Thymus (tissue), 11 donors: Measurements from ENCODE around the gene DNM1. TPM values are rescaled to one million over a fixed set of nuclear protein-coding genes. Genes with fewer than 3 reads are reported as not detected.

Experiments
- DNase-seq, 9 donors: peaks; one replicate each; pipeline ENCODE4 v3.0.0-alpha.2; 2013; ENCODE audit warnings: low spot score in 9 of 9, low read depth in 6 of 9, missing footprints in 1 of 9
- H3K27ac ChIP-seq, 2 donors: one replicate each; pipeline ENCODE4 v1.5.1; 2013; ENCODE audit warnings: control low read depth in 1 of 2, low read depth in 1 of 2, low read length in 1 of 2, mild to moderate bottlenecking in 1 of 2, moderate library complexity in 1 of 2
- H3K27me3 ChIP-seq, 2 donors: one replicate each; pipeline ENCODE4 v1.5.1; 2013; ENCODE audit warnings: low read length in 1 of 2; ENCODE audit not compliant: control insufficient read depth in 2 of 2, insufficient read depth in 1 of 2
- H3K36me3 ChIP-seq, 2 donors: one replicate each; pipeline ENCODE4 v1.5.1; 2013; ENCODE audit warnings: low read length in 1 of 2, mild to moderate bottlenecking in 1 of 2, moderate library complexity in 1 of 2; ENCODE audit not compliant: control insufficient read depth in 2 of 2, insufficient read depth in 2 of 2
- H3K4me1 ChIP-seq, 2 donors: one replicate each; pipeline ENCODE4 v1.5.1; 2013; ENCODE audit warnings: low read length in 2 of 2; ENCODE audit not compliant: control insufficient read depth in 2 of 2, insufficient read depth in 2 of 2
- H3K4me3 ChIP-seq, 2 donors: one replicate each; pipeline ENCODE4 v1.5.1; 2013; ENCODE audit warnings: low read length in 2 of 2, control low read depth in 1 of 2, mild to moderate bottlenecking in 1 of 2
- H3K9me3 ChIP-seq, 2 donors: one replicate each; pipeline ENCODE4 v1.5.1; 2013; ENCODE audit warnings: low read length in 1 of 2, mild to moderate bottlenecking in 1 of 2; ENCODE audit not compliant: control insufficient read depth in 2 of 2, insufficient read depth in 1 of 2
- WGBS: extraction: QIAGEN DNeasy Blood & Tissue Kit; methylation state at CpG from one replicate; pipeline ENCODE4 v1.1.7; 2013; 5-methylcytosine and 5-hydroxymethylcytosine counted together
- polyA plus RNA-seq: library from polyadenylated mRNA; stranded (reverse); fragments of 200-250 nt; gene quantifications from one replicate; pipeline ENCODE4 v1.2.3, GENCODE V29; 2013
- total RNA-seq: library from RNA; stranded (reverse); fragments of 120-200 nt; gene quantifications from one replicate; pipeline ENCODE4 v1.2.4, GENCODE V29; 2013
- donor health status: healthy.

DNM1 gene
- total and polyA plus RNA-seq, 2 donors, result 0.94 to 4.5 TPM

DNA sequence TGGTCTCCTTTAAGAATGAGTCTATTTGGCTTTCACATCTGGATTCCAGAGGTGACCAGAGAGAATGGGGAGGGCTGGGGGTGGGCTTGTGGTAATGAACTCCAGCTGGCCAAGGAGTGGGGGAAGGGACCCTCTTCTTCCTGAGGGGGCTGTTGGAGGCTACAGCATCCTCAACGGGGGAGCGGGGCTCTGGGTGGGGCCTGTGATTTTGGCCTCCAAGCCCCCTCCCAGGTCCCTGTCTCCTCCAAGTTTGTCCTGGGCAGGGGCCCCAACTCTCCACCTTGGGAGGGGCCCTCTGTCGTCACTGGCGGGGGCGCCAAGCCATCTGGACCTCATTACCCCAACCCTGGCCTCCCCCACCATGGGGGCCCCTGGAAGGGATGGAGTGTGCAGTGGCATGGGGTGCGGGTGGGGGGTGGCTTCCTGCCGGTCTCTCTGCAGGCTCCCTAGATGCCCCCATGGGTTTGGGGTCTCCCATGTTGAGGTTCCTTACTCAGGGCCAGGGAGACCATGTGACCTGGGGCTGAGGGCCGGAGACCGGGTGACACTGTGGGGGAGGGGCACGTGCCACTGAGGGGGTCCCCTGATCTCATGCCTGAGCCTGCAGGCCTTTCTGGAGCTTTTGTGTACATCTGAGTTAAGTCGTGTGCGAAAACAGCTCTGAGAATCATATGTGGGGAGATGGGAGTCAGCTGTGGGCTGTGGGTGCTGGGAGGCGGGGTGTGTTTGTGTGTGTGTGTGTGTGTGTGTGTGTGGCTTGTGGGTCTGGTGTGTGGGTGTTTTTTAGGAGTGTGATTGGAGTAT lies 40.2 kb downstream of the DNM1 start:
- no peaks in the 10 kb centered on the region for H3K36me3 ChIP-seq
- H3K9me3 ChIP-seq, result no peaks in the 10 kb centered on the region
- H3K27me3 ChIP-seq, result peaks cover 2 to 4% of the 10 kb centered on the region in 2 donors
- no peak overlapping the region for H3K4me3 ChIP-seq
- H3K4me1 ChIP-seq, result peaks cover 3 to 37% of the 10 kb centered on the region in 2 donors
- H3K27ac ChIP-seq, result peak overlapping the region in 1 of 2 donors; percentile 55
- peak in 2 of 9 donors; percentile 33 to 57 for DNase-seq
- 51% methylated on average over 13 of the region's 13 CpGs for WGBS

DNA sequence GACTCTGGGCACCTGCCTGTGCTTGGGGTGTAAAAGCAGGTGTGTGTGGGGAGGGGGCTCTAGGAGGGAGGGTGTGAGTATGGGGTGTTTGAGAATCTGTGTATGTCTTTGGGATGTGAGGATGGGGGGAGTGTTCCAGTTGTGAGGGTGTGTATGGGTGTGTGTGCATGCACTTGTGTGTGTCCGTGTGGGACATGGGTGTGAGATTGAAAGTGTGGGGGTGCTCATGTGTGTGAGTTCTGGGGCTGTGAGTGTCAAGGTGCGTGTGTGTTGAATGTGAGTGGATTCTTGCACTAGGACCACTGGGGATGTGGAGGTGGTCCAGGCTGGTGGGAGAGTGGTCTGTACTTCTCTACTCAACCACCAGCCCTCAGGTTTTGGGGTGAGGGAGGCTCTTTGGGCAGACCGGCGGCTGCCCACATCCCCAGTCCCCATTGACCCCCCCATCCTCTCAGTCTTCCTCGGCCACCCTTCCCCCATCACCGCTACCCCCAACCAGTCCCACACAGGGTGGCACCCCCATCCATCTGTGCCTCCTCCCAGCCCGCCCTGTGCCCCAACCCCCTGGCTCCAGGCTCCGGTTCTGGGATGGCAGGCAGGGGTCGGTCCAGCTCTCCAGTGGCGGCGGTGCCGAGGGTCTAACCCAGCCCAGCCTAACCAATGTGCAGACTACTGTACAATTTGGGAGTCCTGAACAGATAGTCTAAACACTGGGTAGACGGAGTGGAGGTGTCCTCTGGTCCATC lies 41.1 kb downstream of the DNM1 start:
- Histone ChIP-seq H3K36me3 (no peaks in the 10 kb centered on the region), H3K9me3 (no peaks in the 10 kb centered on the region), H3K27me3 (peaks cover 3 to 4% of the 10 kb centered on the region in 2 donors), H3K4me3 (no peak overlapping the region), H3K4me1 (peaks cover 3 to 37% of the 10 kb centered on the region in 2 donors), H3K27ac (peak overlapping the region in 1 of 2 donors; percentile 37)
- 32% methylated on average over 13 of the region's 13 CpGs for WGBS
- no peak for DNase-seq

DNA sequence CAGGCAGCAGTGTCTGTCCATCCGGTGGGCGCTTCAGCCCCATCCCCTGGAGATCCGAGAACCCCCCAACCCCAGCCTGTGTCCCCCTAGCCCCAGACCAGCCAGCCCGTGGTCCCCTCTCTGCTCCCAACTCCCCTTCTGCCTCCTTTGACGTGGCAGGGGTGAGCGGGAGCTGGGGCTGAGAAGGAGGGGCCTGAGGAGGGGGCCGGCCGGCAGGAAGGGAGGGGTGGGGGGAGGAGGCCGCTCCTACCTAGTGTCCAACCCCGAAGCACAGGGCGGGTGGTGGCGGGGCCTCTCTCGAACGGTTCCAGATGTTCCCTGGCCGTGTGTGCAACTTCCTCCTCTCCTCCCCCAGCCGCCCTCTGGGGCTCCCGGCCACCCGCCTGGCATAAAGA lies 41.7 kb downstream of the DNM1 start:
- Histone ChIP-seq H3K27ac (peak overlapping the region in 1 of 2 donors; percentile 37), H3K9me3 (no peaks in the 10 kb centered on the region), H3K4me3 (no peak overlapping the region), H3K36me3 (no peaks in the 10 kb centered on the region), H3K27me3 (peaks cover 3 to 9% of the 10 kb centered on the region in 2 donors), H3K4me1 (peaks cover 3 to 38% of the 10 kb centered on the region in 2 donors)
- peak in 4 of 9 donors; percentile 19 to 62 (median 36) for DNase-seq
- WGBS, result 3% methylated on average over 18 of the region's 18 CpGs

DNA sequence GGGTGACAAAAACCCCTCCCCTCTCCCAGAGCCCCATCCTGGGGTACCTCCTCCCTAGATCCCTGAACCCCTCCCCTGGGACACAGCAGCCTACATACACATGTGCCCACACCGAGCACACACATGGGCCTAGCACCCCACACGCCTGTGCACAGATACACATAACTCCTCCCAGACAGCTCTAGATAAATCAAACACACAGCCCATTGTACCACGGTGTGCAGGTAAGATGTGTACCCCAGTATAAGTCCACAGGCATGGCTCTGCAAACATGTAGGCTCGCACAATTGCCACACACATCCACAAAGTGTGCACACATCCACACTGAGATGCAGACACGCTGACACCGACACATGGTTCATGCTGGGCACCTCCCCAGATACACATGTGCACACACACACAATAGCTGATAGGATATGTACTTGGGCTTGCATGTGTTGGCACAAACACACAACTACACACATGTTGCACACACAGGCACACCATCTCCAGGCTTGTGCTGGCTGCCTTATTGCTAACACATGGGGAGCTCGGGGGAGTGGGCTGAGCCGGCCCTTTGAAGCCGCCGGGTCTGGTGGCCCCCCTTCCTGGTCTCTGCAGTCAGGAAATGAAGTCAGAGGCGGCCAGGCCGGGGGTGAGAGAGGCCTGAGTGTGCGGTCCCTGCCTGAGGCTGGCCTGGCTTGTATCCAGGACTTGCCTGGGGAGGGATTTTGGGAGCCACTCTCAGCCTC lies 42.4 kb downstream of the DNM1 start:
- no peak overlapping the region for H3K4me3 ChIP-seq
- H3K9me3 ChIP-seq, result no peaks in the 10 kb centered on the region
- H3K36me3 ChIP-seq, result no peaks in the 10 kb centered on the region
- DNase-seq, result peak in 2 of 9 donors; percentile 24 to 39
- H3K4me1 ChIP-seq, result peaks cover 9 to 41% of the 10 kb centered on the region in 2 donors
- WGBS, result 49% methylated on average over 13 of the region's 13 CpGs
- H3K27me3 ChIP-seq, result peaks cover 3 to 13% of the 10 kb centered on the region in 2 donors
- peak overlapping the region in 1 of 2 donors; percentile 14 for H3K27ac ChIP-seq

DNA sequence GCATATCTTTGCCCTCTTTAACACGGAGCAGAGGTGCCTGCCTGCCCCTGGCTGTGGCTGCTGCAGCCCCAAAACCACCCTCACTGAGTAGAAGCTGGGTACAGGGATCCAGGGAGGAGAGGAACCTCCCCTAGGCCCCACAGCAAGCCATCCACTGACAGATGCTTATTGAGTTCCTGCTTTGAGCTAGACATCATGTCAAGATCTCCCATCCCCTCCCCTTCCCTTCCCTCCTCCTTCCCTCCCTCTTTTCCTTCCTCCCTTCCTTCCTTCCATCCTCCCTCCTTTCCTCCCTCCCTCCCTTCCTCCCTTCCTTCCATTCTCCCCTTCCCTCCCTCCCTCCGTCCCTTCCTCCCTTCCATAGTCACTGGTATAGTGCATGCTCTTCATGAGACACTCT lies 43.3 kb downstream of the DNM1 start:
- H3K27ac ChIP-seq, result peak overlapping the region in 1 of 2 donors; percentile 32

DNA sequence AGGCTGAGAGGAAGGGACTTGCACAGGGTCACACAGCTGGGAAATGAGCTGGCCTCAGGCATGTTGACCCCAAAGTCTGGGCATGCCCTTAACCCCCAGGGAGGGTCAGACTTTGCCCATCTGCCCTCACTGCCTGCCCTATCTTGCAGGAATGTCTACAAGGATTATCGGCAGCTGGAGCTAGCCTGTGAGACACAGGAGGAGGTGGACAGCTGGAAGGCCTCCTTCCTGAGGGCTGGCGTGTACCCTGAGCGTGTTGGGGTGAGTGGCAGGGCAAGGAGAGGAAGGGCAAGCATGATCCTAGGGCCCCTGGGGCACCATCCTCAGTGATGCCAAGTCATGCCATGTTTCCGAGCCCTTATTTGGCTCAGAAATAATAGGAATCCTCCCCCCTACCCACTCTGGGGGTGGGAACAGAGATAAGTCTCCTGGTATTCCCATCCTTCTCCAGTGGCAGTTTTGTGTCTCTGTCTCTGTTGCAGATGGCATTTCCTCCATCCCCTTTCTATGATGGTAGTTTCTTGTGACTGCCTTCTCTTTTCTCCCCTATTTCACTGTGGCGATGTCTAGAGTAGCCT lies 44.1 kb downstream of the DNM1 start:
- Histone ChIP-seq H3K27ac (no peak overlapping the region), H3K27me3 (peaks cover 7 to 29% of the 10 kb centered on the region in 2 donors), H3K4me1 (peaks cover 14 to 49% of the 10 kb centered on the region in 2 donors), H3K9me3 (no peaks in the 10 kb centered on the region), H3K4me3 (no peak overlapping the region), H3K36me3 (no peaks in the 10 kb centered on the region)
- DNase-seq, result no peak
- WGBS, result 95% methylated on average over 5 of the region's 5 CpGs

More for the DNA sequence above, 43.3 kb downstream of the DNM1 start:
- H3K4me3 ChIP-seq, result no peak overlapping the region
- H3K27me3 ChIP-seq, result peaks cover 7 to 21% of the 10 kb centered on the region in 2 donors
- H3K4me1 ChIP-seq, result peaks cover 14 to 49% of the 10 kb centered on the region in 2 donors
- no peaks in the 10 kb centered on the region for H3K9me3 ChIP-seq
- 67% methylated on average over 2 of the region's 2 CpGs for WGBS
- DNase-seq, result no peak
- H3K36me3 ChIP-seq, result no peaks in the 10 kb centered on the region

DNA sequence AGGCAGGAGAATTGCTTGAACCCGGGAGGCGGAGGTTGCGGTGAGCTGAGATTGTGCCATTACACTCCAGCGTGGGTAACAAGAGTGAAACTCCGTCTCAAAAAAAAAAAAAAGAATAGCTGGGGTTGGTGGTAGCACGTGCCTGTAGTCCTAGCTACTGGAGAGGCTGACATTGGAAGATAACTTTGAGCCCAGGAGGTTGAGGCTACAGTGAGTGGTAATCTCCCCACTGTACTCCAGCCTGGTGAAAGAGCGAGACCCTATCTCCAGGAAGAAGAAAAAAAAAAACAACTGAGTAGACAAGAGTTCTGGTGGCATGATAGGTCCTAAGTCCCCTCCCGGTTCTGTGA lies 46.4 kb downstream of the DNM1 start:
- Histone ChIP-seq H3K27me3 (peaks cover 7 to 34% of the 10 kb centered on the region in 2 donors), H3K4me1 (peaks cover 12 to 38% of the 10 kb centered on the region in 2 donors), H3K36me3 (no peaks in the 10 kb centered on the region), H3K4me3 (no peak overlapping the region), H3K27ac (no peak overlapping the region), H3K9me3 (no peaks in the 10 kb centered on the region)
- 85% methylated on average over 8 of the region's 8 CpGs for WGBS
- no peak for DNase-seq

DNA sequence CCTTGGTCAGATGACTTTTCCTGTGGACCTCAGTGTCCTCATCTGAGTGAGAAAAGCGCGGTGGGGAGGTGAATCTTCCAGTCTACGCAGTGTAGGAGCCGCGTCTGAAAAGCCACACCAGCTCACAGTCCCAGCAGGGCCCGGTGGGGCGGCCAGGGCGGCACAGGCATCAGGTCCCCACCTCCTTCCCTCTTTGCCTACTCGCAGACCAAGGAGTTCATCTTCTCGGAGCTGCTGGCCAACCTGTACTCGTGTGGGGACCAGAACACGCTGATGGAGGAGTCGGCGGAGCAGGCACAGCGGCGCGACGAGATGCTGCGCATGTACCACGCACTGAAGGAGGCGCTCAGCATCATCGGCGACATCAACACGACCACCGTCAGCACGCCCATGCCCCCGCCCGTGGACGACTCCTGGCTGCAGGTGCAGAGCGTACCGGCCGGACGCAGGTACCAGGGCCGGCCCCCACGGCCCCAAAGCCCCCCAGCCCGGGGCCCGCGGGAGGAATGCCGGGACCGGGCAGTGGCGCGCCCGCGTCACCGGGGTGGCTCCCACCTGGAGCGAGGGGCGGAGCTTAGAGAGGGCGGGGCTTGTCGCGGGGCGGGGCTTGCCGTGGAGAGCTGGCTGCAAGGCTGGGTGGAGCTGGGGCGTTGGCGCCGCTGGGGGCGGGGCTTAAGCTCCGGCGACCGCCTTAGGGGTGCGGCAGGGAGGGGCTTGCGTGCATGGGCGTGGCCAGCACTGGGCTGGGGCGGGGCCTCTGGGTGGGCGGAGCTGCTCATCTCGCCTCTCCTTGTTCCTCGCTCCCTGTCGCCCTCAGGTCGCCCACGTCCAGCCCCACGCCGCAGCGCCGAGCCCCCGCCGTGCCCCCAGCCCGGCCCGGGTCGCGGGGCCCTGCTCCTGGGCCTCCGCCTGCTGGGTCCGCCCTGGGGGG lies 47.0 kb downstream of the DNM1 start:
- H3K4me1 ChIP-seq, result peaks cover 11 to 32% of the 10 kb centered on the region in 2 donors
- no peaks in the 10 kb centered on the region for H3K9me3 ChIP-seq
- H3K27ac ChIP-seq, result peak overlapping the region; percentile 11 to 33

More for the DNA sequence above, 47.0 kb downstream of the DNM1 start:
- Histone ChIP-seq H3K27me3 (peaks cover 7 to 34% of the 10 kb centered on the region in 2 donors), H3K4me3 (peak overlapping the region; percentile 18 to 46), H3K36me3 (no peaks in the 10 kb centered on the region)
- WGBS, result 10% methylated on average over 81 of the region's 81 CpGs
- peak; percentile 54 to 91 (median 82) for DNase-seq
